HG03469 (cell line): ENCODE measurements around the gene ANKLE2.
A peak's percentile ranks its signal among the peaks of the same experiment; 100 is the strongest.

Experiments
- ATAC-seq: cut with Tn5 transposase; IDR thresholded peaks from one replicate; pipeline ENCODE4 v1.9.1; 2021; ENCODE audit warnings: mild to moderate bottlenecking, moderate library complexity, moderate number of reproducible peaks; ENCODE audit not compliant: unreplicated experiment

ANKLE2 gene

GRCh38 chr12:132723015-132723763 is 38.4 kb downstream of the ANKLE2 start:
- ATAC-seq: no peak

- ATAC-seq: no peak
These were observed 40.9 kb downstream of the ANKLE2 start for GRCh38 chr12:132720606-132721345.

- no peak for ATAC-seq
These were observed 41.7 kb downstream of the ANKLE2 start for GRCh38 chr12:132719954-132720324.

GRCh38 chr12:132719141-132719953 is 42.3 kb downstream of the ANKLE2 start:
- no peak for ATAC-seq

- ATAC-seq: no peak
These were observed 43.0 kb downstream of the ANKLE2 start for GRCh38 chr12:132718644-132719043.

GRCh38 chr12:132717531-132718387 is 43.9 kb downstream of the ANKLE2 start:
- ATAC-seq: no peak

GRCh38 chr12:132717011-132717410 is 44.6 kb downstream of the ANKLE2 start:
- no peak for ATAC-seq

GRCh38 chr12:132716356-132716755 is 45.3 kb downstream of the ANKLE2 start:
- no peak for ATAC-seq

- no peak for ATAC-seq
These were observed 45.8 kb downstream of the ANKLE2 start for GRCh38 chr12:132715874-132716273.

- no peak for ATAC-seq
These were observed 48.5 kb downstream of the ANKLE2 start for GRCh38 chr12:132713123-132713522.

GRCh38 chr12:132711080-132711843 is 50.4 kb downstream of the ANKLE2 start:
- ATAC-seq: no peak

GRCh38 chr12:132710405-132711079 is 51.1 kb downstream of the ANKLE2 start, which contains the start of gene PGAM5:
TSS of gene PGAM5 (plus strand) at chr12:132710842. CDS start at chr12:132710877, 35 bp downstream.
- ATAC-seq: peak; percentile 73

GRCh38 chr12:132710043-132710404 is 51.6 kb downstream of the ANKLE2 start:
- ATAC-seq: peak; percentile 18

- no peak for ATAC-seq
These were observed 53.5 kb downstream of the ANKLE2 start for GRCh38 chr12:132708150-132708549.

GRCh38 chr12:132707241-132707640 is 54.4 kb downstream of the ANKLE2 start:
- ATAC-seq: no peak

GRCh38 chr12:132703641-132704040 is 58.0 kb downstream of the ANKLE2 start:
- no peak for ATAC-seq

GRCh38 chr12:132702640-132703039 is 59.0 kb downstream of the ANKLE2 start:
- no peak for ATAC-seq

- no peak for ATAC-seq
These were observed 61.3 kb downstream of the ANKLE2 start for GRCh38 chr12:132700212-132700822.

- ATAC-seq: no peak
These were observed 63.3 kb downstream of the ANKLE2 start for GRCh38 chr12:132698341-132698740.
